Lower lobe of right lung (tissue), 2 donors: ENCODE results near the gene LDLRAD4. TPM values are rescaled to one million over a fixed set of nuclear protein-coding genes. Genes with fewer than 3 reads are reported as not detected.

ENCODE experiments used
- ATAC-seq, 2 donors: fragments of 200-7000 bp; cut with Tn5 transposase; one replicate each; pipeline ENCODE4 v1.9.1; 2020 to 2022; ENCODE audit warnings: mild to moderate bottlenecking in 2 of 2, moderate library complexity in 2 of 2
- DNase-seq: peaks from one replicate; pipeline ENCODE4 v3.0.0-alpha.2; 2020
- H3K27ac ChIP-seq: fragments of 200-600 bp; one replicate; pipeline ENCODE4 v1.8.0; 2022
- H3K27me3 ChIP-seq: fragments of 200-600 bp; one replicate; pipeline ENCODE4 v1.8.0; 2022; ENCODE audit warnings: low read depth
- H3K36me3 ChIP-seq: fragments of 200-600 bp; one replicate; pipeline ENCODE4 v1.8.0; 2022; ENCODE audit warnings: mild to moderate bottlenecking
- H3K4me1 ChIP-seq: fragments of 200-600 bp; one replicate; pipeline ENCODE4 v1.8.0; 2022
- H3K4me3 ChIP-seq: fragments of 200-600 bp; one replicate; pipeline ENCODE4 v1.8.0; 2022; ENCODE audit warnings: mild to moderate bottlenecking
- H3K9me3 ChIP-seq: fragments of 200-600 bp; one replicate; pipeline ENCODE4 v1.8.0; 2022
- CTCF ChIP-seq: fragments of 200-600 bp; IDR thresholded peaks from one replicate; pipeline ENCODE4 v1.8.0; 2022; ENCODE audit warnings: antibody characterized with exemption, mild to moderate bottlenecking
- intact Hi-C: fragments of 100-400 bp; cut with DNase I; formaldehyde crosslinking; loops from one replicate; pipeline ENCODE4 v1.11.0; 2022
- total RNA-seq: library from RNA; stranded (reverse); fragmentation: NEBNext Ultra II Directional; extraction: Animal tissue kit (Norgen Biotek cat#: 25700); gene quantifications from one replicate; pipeline ENCODE4 v1.2.1, GENCODE V29; 2021
- donor health status: DM: no; HTN: yes; CAD: no; lungs with severe emphysema.

LDLRAD4 gene
- total RNA-seq, 1 donor from 2014 or later: 24.6 TPM

DNA sequence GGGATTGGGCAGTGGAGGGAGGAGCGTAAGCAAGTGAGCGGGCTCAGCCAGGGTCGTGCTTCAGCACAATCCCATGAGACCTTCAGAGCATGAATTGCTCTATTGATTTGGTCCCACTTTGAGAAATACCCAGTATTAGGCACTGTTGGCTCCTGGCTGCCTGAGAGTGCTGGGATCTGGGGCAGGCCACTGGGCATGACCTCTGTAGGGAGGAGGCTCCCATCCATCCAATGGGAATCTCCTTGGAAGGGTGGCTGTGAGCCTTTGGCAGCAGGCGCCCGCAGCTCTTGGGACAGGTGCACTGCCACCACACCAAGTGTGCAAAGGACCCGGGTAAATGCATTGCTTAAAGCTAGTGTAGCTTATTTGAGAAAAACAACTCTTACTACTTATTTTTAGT lies 137.5 kb downstream of the LDLRAD4 start:
- Histone ChIP-seq H3K4me1 (no peaks in the 10 kb centered on the region), H3K4me3 (no peak overlapping the region), H3K9me3 (no peaks in the 10 kb centered on the region), H3K27ac (no peak overlapping the region), H3K36me3 (no peaks in the 10 kb centered on the region), H3K27me3 (no peaks in the 10 kb centered on the region)
- intact Hi-C loops: no loop called here
- ATAC-seq: no peak
- TF ChIP-seq CTCF: no peak
- DNase-seq: no peak

- H3K27ac ChIP-seq: no peak overlapping the region
- DNase-seq (no peak), ATAC-seq (no peak)
- no peak for TF ChIP-seq CTCF
- intact Hi-C loops: no loop called here
- H3K27me3 ChIP-seq: no peaks in the 10 kb centered on the region
- H3K4me1 ChIP-seq: no peaks in the 10 kb centered on the region
- no peaks in the 10 kb centered on the region for H3K36me3 ChIP-seq
- no peaks in the 10 kb centered on the region for H3K9me3 ChIP-seq
- H3K4me3 ChIP-seq: no peak overlapping the region
These were observed 138.7 kb downstream of the LDLRAD4 start for GRCh38 chr18:13357289-13357688.

DNA sequence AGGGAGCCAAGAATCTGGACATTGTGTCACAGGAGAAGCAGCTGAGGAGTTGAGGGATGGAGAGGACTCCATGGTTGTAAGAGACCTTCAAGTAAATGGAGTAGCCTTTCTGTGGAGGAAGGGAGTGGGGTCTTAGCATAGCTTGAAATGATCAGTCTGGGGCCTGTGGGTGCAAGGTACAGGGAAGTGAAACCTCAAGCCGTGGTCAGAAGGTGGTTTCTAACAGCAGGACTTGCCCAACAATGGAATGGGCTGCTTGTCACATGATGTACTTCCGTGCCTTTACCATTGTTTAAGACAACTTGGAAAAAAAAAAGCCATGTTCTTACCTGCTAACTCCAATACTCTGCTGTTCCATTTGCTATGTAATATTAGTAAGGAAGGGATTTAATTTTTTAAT lies 140.7 kb downstream of the LDLRAD4 start:
- TF ChIP-seq CTCF: no peak
- H3K4me1 ChIP-seq: no peaks in the 10 kb centered on the region
- peak in 1 of 2 donors; percentile 42 for ATAC-seq
- H3K4me3 ChIP-seq: no peak overlapping the region
- no peak overlapping the region for H3K27ac ChIP-seq
- intact Hi-C loops: no loop called here
- no peaks in the 10 kb centered on the region for H3K36me3 ChIP-seq
- no peaks in the 10 kb centered on the region for H3K27me3 ChIP-seq
- no peak for DNase-seq
- H3K9me3 ChIP-seq: no peaks in the 10 kb centered on the region

DNA sequence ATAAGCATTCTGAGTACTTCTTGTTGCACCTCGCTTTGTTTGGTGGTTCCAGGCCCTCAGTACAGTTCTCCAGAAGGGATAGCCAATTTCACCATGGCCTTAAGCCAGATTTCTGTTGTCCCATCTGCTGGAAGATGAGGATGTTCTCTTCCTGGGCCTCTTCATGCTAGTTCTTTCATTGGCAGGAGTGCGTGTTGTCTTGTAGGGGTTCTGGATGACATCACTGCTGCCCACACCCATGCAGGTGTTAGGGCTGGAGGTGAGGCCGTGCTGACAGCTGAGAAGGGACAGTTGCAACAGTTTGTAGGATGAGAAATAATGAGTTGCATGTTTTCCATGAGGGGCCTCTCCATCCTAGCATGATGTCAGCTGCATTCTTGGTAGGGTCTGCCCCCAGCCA lies 142.9 kb downstream of the LDLRAD4 start:
- no peak for TF ChIP-seq CTCF
- no peak overlapping the region for H3K4me3 ChIP-seq

DNA sequence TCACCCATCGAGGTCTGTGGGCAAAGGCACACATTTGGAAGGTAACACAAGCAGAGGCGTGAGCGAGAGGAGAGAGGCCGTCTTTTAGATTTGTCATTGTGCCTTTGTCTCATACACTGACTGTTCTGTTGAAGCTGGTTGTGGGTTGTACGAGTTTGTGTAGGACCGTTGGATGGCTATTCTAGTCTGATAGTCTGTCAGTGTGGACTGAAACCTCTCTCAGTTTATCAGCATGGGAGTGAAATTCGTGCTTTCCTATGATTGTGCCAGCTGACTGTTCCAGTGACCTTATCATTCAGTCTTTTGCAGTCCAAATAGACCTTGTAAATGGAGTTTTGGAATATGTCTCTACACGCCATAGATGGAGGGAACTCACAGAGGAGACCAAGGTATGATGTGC lies 143.5 kb downstream of the LDLRAD4 start:
- no peak for TF ChIP-seq CTCF
- no peak overlapping the region for H3K4me3 ChIP-seq
- H3K36me3 ChIP-seq: no peaks in the 10 kb centered on the region
- no peak overlapping the region for H3K27ac ChIP-seq
- H3K4me1 ChIP-seq: no peaks in the 10 kb centered on the region
- no peaks in the 10 kb centered on the region for H3K9me3 ChIP-seq
- H3K27me3 ChIP-seq: no peaks in the 10 kb centered on the region
- no peak for ATAC-seq
- intact Hi-C loops: no loop called here
- no peak for DNase-seq

More for the DNA sequence above, 142.9 kb downstream of the LDLRAD4 start:
- intact Hi-C loops: no loop called here
- Histone ChIP-seq H3K27me3 (no peaks in the 10 kb centered on the region), H3K27ac (no peak overlapping the region), H3K36me3 (no peaks in the 10 kb centered on the region), H3K9me3 (no peaks in the 10 kb centered on the region), H3K4me1 (no peaks in the 10 kb centered on the region)
- DNase-seq (no peak), ATAC-seq (no peak)

GRCh38 chr18:13362607-13363006 lies 144.0 kb downstream of the LDLRAD4 start:
- ATAC-seq: no peak
- TF ChIP-seq CTCF: no peak
- intact Hi-C loops: no loop called here
- Histone ChIP-seq H3K36me3 (no peaks in the 10 kb centered on the region), H3K9me3 (no peaks in the 10 kb centered on the region), H3K27me3 (no peaks in the 10 kb centered on the region), H3K27ac (no peak overlapping the region), H3K4me1 (no peaks in the 10 kb centered on the region), H3K4me3 (no peak overlapping the region)
- no peak for DNase-seq
